B cell (primary cell): ENCODE measurements around the gene TMC6. TPM values are rescaled to one million over a fixed set of nuclear protein-coding genes. Genes with fewer than 3 reads are reported as not detected.

ENCODE experiments used
- ATAC-seq: fragments of 200-7000 bp; cut with Tn5 transposase; one replicate; pipeline ENCODE4 v1.10.0; 2021; ENCODE audit warnings: low read depth, mild to moderate bottlenecking, moderate number of reproducible peaks, moderate library complexity
- CTCF ChIA-PET: fragments of 350-600 bp; sonication (Branson Sonifier 250); formaldehyde crosslinking; loops from one replicate; lab custom pipeline; 2021; ENCODE audit warnings: antibody characterized with exemption, inconsistent platforms; lab: Charles Lee
- POLR2A ChIA-PET: fragments of 350-600 bp; sonication (Branson Sonifier 250); formaldehyde crosslinking; loops from one replicate; lab custom pipeline; 2021; ENCODE audit warnings: antibody characterized with exemption; lab: Charles Lee
- DNase-seq: peaks from one replicate; pipeline ENCODE4 v3.0.0; 2013
- H2AFZ ChIP-seq: 2 replicates; pipeline ENCODE4 v1.6.1; 2012; ENCODE audit warnings: mild to moderate bottlenecking, low read depth, low read length; ENCODE audit not compliant: insufficient read depth, poor library complexity, severe bottlenecking
- H3K27ac ChIP-seq, 2 donors: 1 replicate in 1 of 2; 2 replicates in 1 of 2; pipeline ENCODE4 v1.5.1; 2012 to 2013; ENCODE audit warnings: low read length in 2 of 2, mild to moderate bottlenecking in 2 of 2, moderate library complexity in 1 of 2
- H3K27me3 ChIP-seq, 4 experiments: fragments of 200-600 bp in 1 of 4; sonication (generic) in 1 of 4; replicated peaks in 1 of 4; 1 replicate in 2 of 4; 2 replicates in 2 of 4; pipeline versions ENCODE4 v1.6.1 to v1.7.0; 2013 to 2016; ENCODE audit warnings: low read length in 3 of 4, mild to moderate bottlenecking in 2 of 4, mixed read lengths in 1 of 4, moderate library complexity in 1 of 4; ENCODE audit not compliant: insufficient read depth in 4 of 4, control insufficient read depth in 3 of 4; ENCODE audit errors: control extremely low read depth in 1 of 4
- H3K36me3 ChIP-seq, 2 experiments: replicated peaks in 1 of 2; 1 replicate in 1 of 2; 2 replicates in 1 of 2; pipeline versions ENCODE4 v1.6.1 to v1.7.1; 2013; ENCODE audit warnings: low read length in 1 of 2; ENCODE audit not compliant: insufficient read depth in 2 of 2, control insufficient read depth in 1 of 2; ENCODE audit errors: control extremely low read depth in 1 of 2, extremely low read depth in 1 of 2
- H3K4me1 ChIP-seq, 2 donors: fragments of 200-600 bp in 1 of 2; sonication (generic) in 1 of 2; 1 replicate in 1 of 2; 2 replicates in 1 of 2; pipeline versions ENCODE4 v1.5.1 to v1.6.1; 2013 to 2017; ENCODE audit warnings: low read length in 2 of 2; ENCODE audit not compliant: control insufficient read depth in 2 of 2, insufficient read depth in 2 of 2
- H3K4me2 ChIP-seq: replicated peaks from 2 replicates; pipeline ENCODE3; 2012; ENCODE audit warnings: mild to moderate bottlenecking, low read depth, low read length; ENCODE audit not compliant: poor library complexity, severe bottlenecking
- H3K4me3 ChIP-seq, 5 experiments: fragments of 200-600 bp in 1 of 5; sonication (generic) in 1 of 5; 1 replicate in 3 of 5; 2 replicates in 2 of 5; pipeline versions ENCODE4 v1.5.1 to v1.7.0; 2011 to 2016; ENCODE audit warnings: low read length in 4 of 5, mild to moderate bottlenecking in 4 of 5, low read depth in 2 of 5, control low read depth in 1 of 5, moderate library complexity in 1 of 5; ENCODE audit not compliant: insufficient read depth in 1 of 5; ENCODE audit errors: control extremely low read depth in 1 of 5, extremely low read depth in 1 of 5
- H3K79me2 ChIP-seq: fragments of 200-600 bp; sonication (generic); one replicate; pipeline ENCODE4 v1.6.0; 2016; ENCODE audit warnings: low read length; ENCODE audit not compliant: control insufficient read depth, insufficient read depth
- H3K9ac ChIP-seq: fragments of 200-600 bp; sonication (generic); 2 replicates; pipeline ENCODE4 v1.6.1; 2017; ENCODE audit warnings: mild to moderate bottlenecking, low read length, moderate library complexity
- H3K9me3 ChIP-seq, 3 donors: one replicate each; pipeline versions ENCODE4 v1.6.1 to v1.7.1; 2013; ENCODE audit warnings: low read length in 2 of 3; ENCODE audit not compliant: control insufficient read depth in 2 of 3, insufficient read depth in 1 of 3; ENCODE audit errors: control extremely low read depth in 1 of 3
- H4K20me1 ChIP-seq: 2 replicates; pipeline ENCODE4 v1.6.0; 2012; ENCODE audit warnings: mild to moderate bottlenecking, low read length; ENCODE audit not compliant: insufficient read depth, control insufficient read depth, poor library complexity, severe bottlenecking
- H3K27ac Mint-ChIP-seq: one replicate; pipeline ENCODE4 v1.8.0; 2021; ENCODE audit warnings: mixed read lengths
- H3K27me3 Mint-ChIP-seq: one replicate; pipeline ENCODE4 v1.8.0; 2021; ENCODE audit warnings: mixed read lengths
- H3K4me1 Mint-ChIP-seq: one replicate; pipeline ENCODE4 v1.8.0; 2021; ENCODE audit warnings: mixed read lengths
- H3K4me3 Mint-ChIP-seq: one replicate; pipeline ENCODE4 v1.8.0; 2021; ENCODE audit warnings: mixed read lengths
- H3K9me3 Mint-ChIP-seq: one replicate; pipeline ENCODE4 v1.8.0; 2022; ENCODE audit warnings: mixed read lengths; ENCODE audit not compliant: insufficient read depth
- CTCF ChIP-seq: fragments of 200-600 bp; IDR thresholded peaks from one replicate; pipeline ENCODE4 v1.8.0; 2022; ENCODE audit warnings: antibody characterized with exemption, mild to moderate bottlenecking
- EZH2 ChIP-seq: IDR thresholded peaks from 2 replicates; pipeline ENCODE4 v1.6.1; 2012; ENCODE audit warnings: borderline replicate concordance, low read depth, mild to moderate bottlenecking, moderate library complexity, low read length; ENCODE audit not compliant: insufficient read depth, poor library complexity, severe bottlenecking
- WGBS: methylation state at CpG from one replicate; pipeline ENCODE4 v1.1.5; 2013; ENCODE audit warnings: missing lambda C conversion rate; ENCODE audit not compliant: insufficient coverage; 5-methylcytosine and 5-hydroxymethylcytosine counted together
- intact Hi-C: fragments of 100-400 bp; cut with micrococcal nuclease; formaldehyde crosslinking; loops from one replicate; pipeline ENCODE4 v1.10.0; 2022
- polyA plus RNA-seq: library from polyadenylated mRNA; depleted of rRNA; stranded (reverse); fragments of >200 nt; gene quantifications from 2 replicates; pipeline ENCODE4 v1.2.3, GENCODE V29; 2012
- total RNA-seq, 2 donors: library from RNA; stranded (reverse); fragments of 120-200 nt in 1 of 2; gene quantifications; 1 replicate in 1 of 2; 2 replicates in 1 of 2; pipeline versions ENCODE4 v1.2.3 to v1.2.4, GENCODE V29; 2013 to 2022

TMC6 gene
- total and polyA plus RNA-seq, 2 donors (not counting 1 experiment from before 2014, with no cell fraction given): 374 to 891 TPM

DNA sequence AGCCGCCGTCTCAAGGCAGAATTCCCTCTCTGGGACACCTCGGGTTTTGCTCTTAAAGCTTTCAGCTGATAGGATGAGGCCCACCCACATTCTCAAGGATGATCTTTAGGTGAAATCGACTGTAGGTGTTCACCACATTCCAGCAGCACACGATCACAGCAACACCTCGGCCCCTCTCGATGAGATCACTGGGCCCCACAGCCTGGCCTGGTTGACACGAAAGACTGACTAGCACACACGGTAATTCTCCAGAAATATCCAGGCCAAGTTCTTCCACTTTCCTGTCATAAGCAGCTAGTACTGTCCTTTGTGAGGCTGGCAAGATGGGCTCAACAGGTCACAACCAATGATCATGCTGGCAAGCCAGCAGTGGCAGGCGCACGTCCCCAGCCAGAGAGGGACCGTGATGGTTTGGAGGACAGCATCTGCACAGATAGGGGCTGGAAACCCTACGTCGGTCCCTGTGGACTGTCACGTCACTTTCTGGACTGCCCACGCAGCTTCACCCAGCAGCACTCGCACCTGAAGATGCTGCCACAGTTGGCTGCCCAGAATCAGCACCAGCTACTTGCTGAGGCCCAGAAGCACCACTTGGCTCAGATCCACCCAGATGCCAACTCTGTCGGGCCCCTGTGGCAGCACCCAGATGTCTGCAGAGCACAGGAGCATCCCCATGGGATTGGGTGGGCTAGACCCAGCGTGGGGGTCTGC is 17.4 kb downstream of the TMC6 start:
- CTCF ChIA-PET: interaction anchor here (0.6 to 10.9 kb wide), 7 partner anchors 24 to 252 kb away, joined by 3 to 142 read pairs (median 3); no protein-coding TSS in a partner anchor
- H4K20me1 ChIP-seq: peaks cover 83% of the 10 kb centered on the region
- TF ChIP-seq CTCF (no peak), EZH2 (no peak)
- H3K4me1 ChIP-seq: peaks cover 12 to 22% of the 10 kb centered on the region in 2 donors
- intact Hi-C loops: loop anchor here (10.0 kb wide), 1 partner anchor 314 kb away; no protein-coding TSS in a partner anchor
- no peaks in the 10 kb centered on the region for H3K27me3 Mint-ChIP-seq
- DNase-seq (no peak), ATAC-seq (no peak)
- no peak overlapping the region for H3K9ac ChIP-seq
- 92% methylated on average over 19 of the region's 19 CpGs for WGBS
- no peaks in the 10 kb centered on the region for H3K9me3 Mint-ChIP-seq
- no peak overlapping the region for H3K27ac ChIP-seq
- no peaks in the 10 kb centered on the region for H3K27me3 ChIP-seq
- no peaks in the 10 kb centered on the region for H3K9me3 ChIP-seq
- peaks cover 0 to 75% of the 10 kb centered on the region in 2 experiments for H3K36me3 ChIP-seq
- H3K4me2 ChIP-seq: no peak overlapping the region
- H2AFZ ChIP-seq: no peak overlapping the region
- peak overlapping the region; percentile 46 for H3K27ac Mint-ChIP-seq
- POLR2A ChIA-PET: interaction anchor here (0.6 kb wide), 1 partner anchor 43 kb away, joined by 11 read pairs; no protein-coding TSS in a partner anchor
- H3K4me3 Mint-ChIP-seq: no peak overlapping the region
- H3K79me2 ChIP-seq: peaks cover 8% of the 10 kb centered on the region
- no peak overlapping the region for H3K4me3 ChIP-seq
- H3K4me1 Mint-ChIP-seq: peaks cover 24% of the 10 kb centered on the region
